ENCODE data around the gene ABLIM2.

The ABLIM2 gene

GRCh38 chr4:8194306-8195242 is 36.0 kb upstream of the ABLIM2 start:
- intact Hi-C loops (cut with DNase I), result no loop called here
- DNase-seq, result no peak

DNA sequence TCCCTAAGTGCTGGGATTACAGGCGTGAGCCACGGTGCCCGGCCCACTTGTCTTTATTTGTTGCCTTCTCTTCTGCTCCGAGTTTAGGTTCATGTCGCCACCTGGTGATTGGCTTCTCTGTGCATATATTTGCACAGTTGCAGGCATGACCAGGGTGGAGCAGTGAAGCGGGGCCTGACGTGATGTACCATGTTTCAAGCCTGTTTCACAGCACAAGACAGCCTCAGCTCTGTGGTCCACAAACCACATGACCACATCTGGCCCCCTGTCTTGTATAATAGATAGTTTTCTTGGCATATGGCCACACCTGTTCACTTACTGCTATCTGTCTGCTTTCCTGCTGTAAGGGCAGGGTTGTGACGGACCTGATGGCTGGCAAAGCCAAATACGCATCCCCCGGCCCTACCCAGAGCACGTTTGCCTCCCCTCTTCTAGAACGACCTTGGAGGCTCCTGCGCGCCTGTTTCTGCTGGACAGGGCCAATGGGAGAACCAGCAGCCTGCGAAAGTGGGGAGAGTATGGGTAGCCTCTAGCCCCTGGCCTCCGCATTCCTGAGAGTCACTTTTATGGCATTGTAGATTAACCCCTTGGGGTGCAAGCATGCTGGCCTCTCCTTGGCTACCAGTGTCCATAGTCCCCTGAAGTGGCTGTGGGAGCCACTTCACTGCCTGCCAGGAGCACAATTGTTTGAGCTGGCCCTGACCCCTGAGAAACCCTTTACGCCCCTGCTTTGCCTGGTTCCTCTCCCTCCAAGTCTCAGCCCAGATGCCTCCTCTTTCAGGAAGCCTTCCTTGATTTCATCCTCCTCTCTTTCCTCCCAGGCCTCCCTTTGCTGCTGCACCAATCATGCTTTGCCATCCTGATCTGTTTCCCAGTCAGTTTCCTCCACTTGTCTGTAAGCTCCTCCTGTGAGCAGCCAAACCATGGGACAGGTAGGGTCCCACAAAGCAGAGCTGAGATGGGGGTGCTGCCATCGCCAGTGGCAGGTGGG is 34.4 kb upstream of the ABLIM2 start:
- DNase-seq, result peak; percentile 19 to 79 (median 58)
- intact Hi-C loops (cut with DNase I), result no loop called here

DNA sequence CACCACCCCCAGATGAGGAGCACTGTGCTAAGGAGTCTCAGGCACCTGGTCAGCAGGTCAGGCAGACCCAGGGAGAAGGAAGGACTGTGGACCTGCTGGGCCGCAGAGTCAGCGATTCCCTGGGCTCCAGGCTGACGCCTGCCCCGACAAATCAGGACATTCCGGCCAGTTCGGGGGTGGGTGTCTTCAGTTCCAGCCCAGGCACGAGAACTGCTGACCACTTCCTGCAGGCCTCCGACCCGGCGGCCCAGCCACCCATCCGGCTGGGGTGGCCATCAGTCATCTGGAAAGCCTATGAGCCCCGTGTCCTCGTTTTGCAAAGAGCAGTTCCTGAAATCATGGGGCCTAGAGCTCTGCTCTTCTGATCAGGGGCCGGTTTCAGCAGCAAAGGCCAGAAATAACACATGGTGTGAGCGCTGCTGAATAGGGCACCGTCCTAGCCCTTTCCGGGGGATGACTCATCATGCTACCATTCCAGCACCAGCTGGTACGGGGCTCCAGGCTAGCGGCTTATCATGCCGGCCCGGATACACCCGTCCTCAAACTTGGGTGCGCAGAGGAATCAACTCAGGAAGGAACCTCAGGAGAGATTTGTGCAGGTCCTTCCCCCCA is 32.6 kb upstream of the ABLIM2 start:
- intact Hi-C loops (cut with DNase I), result no loop called here
- DNase-seq, result peak in 40 of 42 donors; percentile 15 to 81 (median 54)

GRCh38 chr4:8189551-8190466 is 31.2 kb upstream of the ABLIM2 start:
- peak in 1 of 42 donors; percentile 26 for DNase-seq
- intact Hi-C loops (cut with DNase I), result no loop called here

DNA sequence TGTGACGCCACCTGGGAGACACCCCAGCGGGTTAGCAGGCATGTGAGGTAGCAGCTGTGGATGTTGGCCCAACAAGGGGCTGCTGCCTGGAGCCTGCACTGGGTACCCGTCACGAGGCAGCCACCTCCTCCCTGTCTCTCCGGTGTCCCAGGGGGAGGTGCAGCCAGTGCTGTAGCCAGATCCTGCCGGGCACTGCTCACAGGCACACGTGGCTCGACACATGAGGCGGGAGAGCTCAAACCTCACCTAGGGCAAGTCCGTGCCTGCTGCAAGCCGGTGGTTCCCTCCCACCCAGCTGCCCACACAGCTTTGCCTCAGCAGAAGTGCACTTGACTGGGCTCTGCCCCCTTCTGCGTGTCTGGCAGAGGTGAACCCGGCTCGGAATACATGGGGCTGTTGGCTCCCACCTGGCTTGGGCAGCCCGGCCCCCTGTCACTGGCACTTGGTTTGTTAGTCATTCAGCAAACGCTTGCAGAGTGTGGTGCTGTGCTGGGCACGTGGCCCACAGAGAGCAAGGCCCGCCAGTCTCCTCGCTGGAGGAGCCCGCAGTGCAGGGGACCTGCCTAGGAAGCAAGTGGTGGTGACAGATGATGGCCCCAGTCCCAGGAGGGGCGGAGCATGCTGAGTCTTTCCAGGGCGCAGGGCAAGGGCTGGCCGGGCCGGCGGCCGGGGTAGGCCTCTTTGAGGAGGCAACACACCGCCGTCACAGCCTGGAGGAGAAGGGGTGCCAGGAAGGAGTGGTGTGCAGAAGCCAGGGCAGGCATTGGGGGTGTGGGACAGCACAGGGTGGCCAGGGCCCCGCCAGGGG is 30.3 kb upstream of the ABLIM2 start:
- intact Hi-C loops (cut with DNase I), result no loop called here
- DNase-seq, result peak in 36 of 42 donors; percentile 26 to 86 (median 62)

GRCh38 chr4:8188085-8188484 is 29.5 kb upstream of the ABLIM2 start:
- no peak for DNase-seq
- intact Hi-C loops (cut with DNase I), result no loop called here

DNA sequence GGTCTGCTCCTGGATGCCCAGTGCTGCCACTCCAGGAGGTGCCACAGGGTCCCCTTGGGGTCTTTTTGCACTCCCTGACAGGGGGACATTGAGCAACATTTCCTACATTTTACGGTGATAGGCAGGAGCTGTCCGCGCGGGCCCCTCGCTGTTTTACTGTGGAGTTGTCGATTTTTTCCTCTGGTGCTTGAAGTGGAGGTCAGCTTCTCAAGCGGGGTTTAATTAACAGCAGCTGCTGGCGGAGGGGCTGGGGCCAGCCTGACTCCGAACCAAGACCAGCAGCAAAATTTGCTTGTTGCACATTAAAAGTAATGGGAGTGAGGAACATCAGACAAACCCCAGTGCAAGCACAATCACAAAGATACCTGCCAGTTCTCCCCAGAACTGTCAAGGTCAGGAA is 27.3 kb upstream of the ABLIM2 start:
- intact Hi-C loops (cut with DNase I), result no loop called here
- DNase-seq, result no peak

- intact Hi-C loops (cut with DNase I), result no loop called here
- no peak for DNase-seq
Measured at GRCh38 chr4:8185295-8185694, 26.7 kb upstream of the ABLIM2 start.

DNA sequence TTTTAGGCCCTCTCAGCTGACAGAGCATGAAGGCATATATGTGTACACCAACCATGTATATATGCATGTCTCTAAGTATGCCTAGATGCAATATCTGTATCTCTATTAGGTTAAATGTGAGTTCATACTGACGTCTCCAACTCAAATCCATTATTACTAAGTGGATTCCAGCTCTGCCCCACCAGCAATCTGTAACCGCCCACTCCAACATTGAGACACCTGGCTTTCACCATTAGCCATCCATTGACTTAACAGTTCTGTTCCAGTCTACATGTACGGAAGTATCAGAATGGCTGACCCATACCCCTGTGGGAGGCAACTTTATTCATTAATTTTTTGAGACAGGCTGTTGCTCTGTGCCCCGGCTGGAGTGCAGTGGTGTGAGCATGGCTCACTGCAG is 25.4 kb upstream of the ABLIM2 start:
- DNase-seq, result no peak

DNA sequence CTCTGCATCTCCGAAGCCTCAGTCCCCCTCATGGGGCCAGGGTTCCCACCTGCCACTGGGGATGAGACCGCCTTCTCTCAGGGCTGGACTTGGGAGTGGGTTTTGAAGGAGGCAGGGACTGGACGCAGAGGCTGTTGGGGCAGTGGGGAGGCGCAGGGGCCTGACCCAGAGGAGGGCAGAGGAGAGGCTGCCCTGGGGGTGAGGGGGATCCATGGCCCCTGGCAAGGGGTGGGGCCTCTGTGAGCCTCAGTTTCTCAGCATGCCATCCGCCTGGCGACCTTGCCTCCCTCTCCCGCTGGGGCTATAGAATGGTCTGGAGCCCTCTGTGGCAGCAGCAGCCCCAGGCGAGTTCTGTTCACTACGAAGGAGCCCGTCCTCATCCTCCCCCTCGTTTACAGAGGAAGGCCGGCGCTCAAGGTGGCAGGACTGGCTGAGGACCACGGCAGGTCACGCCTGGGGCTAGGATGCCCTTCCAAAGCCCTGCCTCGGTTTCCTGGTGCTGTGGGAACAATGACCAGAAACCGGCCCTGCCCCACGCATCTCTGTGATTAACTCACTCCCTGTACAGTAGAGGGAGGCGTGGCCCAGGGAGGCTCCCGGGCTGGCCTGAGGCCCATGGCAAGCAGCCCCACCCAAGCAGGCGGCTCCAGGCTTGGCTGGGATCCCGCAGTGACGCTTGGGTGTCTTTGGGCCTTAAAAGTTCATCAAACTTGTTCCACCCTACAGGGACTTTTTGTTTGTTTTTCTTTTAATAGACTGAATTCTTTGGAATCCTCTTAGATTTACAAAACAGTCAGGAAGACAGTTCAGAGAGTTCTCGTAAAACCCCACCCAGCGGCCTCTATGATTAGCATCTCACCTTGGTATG is 24.5 kb upstream of the ABLIM2 start:
- intact Hi-C loops (cut with DNase I), result no loop called here
- DNase-seq, result no peak

More for the DNA sequence above, 25.4 kb upstream of the ABLIM2 start:
- intact Hi-C loops (cut with DNase I), result no loop called here

DNA sequence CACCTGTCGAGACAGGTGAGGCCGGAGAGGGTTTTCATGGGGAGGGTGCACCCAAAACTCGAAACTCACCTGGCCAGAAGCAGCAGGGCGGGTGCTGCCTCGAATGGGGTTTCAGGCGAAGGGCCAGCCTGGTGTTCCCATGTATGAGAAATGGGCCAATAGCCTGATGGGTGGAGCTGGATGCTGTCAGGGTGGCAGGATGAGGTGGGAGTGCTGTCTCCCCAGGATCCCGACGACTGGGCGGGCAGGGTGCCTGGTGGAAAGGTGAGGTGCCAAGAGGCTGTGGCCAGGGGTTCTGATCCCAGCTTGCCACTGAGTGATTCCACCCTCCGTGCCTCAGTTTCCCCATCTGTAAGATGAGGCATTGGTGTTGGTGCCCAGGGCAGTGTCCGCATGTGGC is 23.7 kb upstream of the ABLIM2 start:
- DNase-seq, result no peak
- intact Hi-C loops (cut with DNase I), result no loop called here

GRCh38 chr4:8181844-8182243 is 23.2 kb upstream of the ABLIM2 start:
- DNase-seq, result no peak
- intact Hi-C loops (cut with DNase I), result no loop called here

GRCh38 chr4:8181119-8181518 is 22.5 kb upstream of the ABLIM2 start:
- intact Hi-C loops (cut with DNase I), result no loop called here
- no peak for DNase-seq

DNA sequence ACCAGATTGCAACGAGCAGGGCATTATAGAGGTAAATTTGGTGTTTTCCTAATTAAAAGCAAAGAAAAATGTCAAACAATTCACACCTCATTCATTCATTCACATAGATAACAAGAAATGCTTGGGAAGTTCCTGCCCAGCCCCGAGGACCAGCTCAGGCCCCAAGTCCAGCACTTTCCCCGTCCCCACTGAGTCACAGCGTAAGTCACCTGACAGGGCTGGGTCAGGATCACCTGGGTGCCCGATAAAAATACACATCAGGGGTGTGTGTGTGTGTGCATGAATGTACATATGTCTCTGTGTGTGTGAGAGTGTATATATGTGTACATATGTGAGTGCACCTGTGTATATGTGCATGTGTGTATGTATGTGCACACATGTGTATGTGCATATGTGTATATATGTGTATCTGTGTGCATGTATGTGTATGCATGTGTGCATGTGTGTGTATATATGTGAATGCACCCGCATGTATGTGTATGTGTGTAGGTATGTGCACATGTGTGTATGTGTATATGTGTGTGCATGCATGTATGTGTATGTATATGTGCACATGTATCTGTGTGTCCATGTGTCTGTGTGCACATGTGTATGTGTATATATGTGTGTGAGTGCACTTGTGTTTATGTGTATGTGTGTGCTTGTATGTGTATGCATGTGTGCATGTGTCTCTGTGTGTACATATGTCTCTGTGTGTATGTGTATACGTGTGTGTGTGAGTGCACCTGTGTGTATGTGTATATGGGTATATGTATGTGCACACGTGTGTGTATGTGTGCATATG is 21.9 kb upstream of the ABLIM2 start:
- intact Hi-C loops (cut with DNase I), result no loop called here
- DNase-seq, result no peak

DNA sequence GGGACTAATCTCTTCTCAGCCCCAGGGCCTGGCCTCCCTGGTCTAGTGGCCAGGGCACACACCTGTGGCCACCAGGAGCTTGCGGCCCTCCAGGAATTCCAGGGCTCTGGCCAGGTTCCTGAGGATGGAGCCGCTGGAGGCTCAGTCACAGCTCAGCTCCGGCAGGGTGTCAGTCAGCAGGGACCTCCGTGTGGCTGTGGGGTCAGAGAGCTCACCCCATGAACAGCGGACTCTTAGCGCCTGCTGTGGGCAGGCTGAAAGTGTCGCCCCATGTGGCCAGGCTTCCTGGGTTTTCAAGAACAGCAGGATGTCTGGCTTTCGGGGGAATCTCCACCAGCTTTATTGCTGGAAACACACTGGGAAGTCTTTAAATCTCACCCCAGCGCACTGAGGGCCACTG is 21.2 kb upstream of the ABLIM2 start:
- no peak for DNase-seq
- intact Hi-C loops (cut with DNase I), result no loop called here

- peak in 30 of 42 donors; percentile 21 to 88 (median 58) for DNase-seq
- intact Hi-C loops (cut with DNase I), result no loop called here
Measured at GRCh38 chr4:8179074-8179473, 20.5 kb upstream of the ABLIM2 start.
